Measurements from ENCODE around the gene DNM3.

DNM3 gene

GRCh38 chr1:172448995-172449584, 607.8 kb downstream of the DNM3 start:
- no peak for DNase-seq

DNA sequence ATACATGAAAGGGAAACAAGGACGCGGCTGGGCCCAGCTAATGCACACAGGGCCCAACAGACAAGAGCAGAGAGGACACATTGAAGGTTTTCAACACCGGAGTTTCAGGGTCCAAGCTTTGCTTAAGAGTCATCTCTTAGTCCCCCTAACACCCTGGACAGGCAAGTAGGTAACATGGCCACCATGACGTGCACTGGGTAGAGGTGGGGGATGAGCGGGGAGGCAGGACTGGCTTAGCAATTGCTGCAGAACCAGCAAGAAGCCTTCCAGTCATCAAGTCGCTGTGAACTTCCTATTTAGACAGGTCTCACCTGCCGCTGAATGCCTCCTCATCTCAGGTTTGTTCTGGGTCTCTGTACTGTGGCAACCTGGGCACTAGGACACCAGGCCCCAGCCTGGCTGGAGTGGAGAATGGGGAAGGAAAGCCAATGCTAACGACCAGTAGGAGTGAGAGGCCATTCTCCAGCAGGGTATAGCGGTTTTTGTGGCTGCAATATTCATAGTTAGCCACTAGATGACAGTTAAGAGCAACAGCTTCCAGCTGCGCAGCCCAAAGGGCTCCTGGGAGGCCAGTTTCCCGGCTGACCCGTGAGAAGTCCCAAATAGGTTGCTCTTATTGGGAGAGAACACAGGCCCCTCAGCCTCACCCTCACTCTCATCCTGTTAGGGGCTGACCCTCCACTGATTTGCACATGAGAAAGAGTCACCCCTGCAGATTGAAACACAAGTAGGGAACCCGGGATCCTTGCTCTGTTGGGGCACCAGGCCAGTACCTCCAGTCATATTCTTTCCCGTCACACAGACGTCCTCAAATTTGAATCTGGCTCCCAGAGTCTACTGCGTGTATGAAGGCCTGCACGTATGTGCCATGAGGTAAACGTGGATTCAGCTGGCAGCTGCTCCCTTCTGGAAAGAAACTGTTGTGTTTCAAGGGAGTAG, 608.6 kb downstream of the DNM3 start:
- peak; percentile 68 for DNase-seq

- no peak for DNase-seq
Measured at GRCh38 chr1:172450524-172450885, 609.2 kb downstream of the DNM3 start.

DNA sequence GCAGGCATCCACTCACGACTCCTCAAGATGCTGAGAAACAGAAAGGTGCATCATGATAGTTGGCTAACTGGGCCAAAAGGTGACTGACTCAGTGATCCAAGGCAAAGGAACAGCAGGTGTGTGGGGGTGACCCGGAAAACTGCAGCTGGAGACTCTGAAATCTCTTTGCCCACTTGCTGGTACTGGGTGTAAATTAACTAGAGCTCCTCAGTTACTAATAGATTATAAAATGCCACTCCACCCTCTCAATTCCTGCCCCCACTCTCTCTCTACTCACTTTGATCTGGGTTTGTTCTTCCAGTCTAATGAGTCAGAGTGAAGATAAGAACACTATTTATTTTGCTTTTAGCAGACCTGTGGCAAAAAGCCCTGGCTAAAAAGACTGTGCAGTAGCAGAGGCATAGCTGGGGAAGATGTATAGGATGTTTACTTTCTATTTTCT, 609.7 kb downstream of the DNM3 start:
- no peak for DNase-seq

- DNase-seq, result no peak
Measured at GRCh38 chr1:172452536-172453152, 611.3 kb downstream of the DNM3 start.

DNA sequence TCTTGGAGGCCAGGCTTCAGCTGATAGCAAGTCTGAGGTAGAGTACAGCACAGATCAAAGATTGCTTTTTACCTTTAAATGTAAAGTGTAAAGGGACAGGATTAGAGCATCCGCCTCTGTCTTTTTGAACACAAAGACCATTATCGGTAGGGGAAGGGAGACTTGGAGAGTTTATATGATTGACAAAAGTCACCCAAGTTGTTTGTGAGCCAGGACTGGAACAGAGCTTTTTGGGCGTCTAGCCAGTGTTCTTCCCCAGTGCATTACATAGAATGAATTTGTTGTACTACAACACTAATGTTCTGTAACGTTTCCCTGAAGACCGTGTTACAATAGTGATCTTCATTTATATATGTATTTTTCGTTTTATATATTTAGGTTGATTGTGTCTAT, 611.9 kb downstream of the DNM3 start:
- DNase-seq, result no peak

GRCh38 chr1:172453607-172454006, 612.3 kb downstream of the DNM3 start:
- no peak for DNase-seq

DNA sequence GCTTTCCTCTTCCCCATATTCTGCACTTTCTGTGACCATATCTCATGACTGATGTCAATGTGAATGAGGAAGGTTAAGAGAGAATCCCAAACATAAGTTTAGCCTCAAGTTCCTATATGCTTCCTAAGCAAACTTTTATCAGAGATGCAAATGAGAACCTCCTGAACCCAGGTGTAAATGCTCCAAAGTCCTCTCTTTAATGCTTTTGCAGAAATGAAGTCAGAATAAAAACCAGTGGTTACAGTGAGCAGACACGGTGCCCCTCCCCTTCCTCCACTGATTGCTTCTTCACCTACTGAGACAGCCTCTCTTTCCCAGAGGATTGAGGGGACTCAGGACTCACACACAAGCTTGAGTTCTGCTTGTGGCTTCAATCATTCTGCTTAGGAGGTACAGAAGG, 614.2 kb downstream of the DNM3 start:
- DNase-seq, result no peak

DNA sequence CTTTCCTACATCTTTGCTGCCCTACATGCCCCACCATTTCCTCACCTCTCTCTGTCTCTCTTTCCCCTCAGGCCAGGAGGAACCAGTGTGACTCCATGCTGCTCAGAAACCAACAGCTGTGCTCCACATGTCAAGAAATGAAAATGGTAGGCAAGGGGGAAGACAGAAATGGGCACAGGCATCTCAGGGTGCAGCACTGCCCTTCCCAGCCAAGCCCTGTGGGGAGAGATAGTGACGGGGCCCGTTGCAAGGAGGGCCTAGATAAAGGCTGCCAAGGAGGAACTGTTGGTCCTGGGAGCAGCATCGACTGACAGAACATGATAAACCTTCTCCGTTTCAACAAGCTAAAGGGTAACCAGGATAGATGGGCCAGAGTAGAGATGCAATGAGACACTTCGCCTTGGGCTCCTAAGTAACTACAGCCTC, 615.1 kb downstream of the DNM3 start:
- DNase-seq, result no peak

DNA sequence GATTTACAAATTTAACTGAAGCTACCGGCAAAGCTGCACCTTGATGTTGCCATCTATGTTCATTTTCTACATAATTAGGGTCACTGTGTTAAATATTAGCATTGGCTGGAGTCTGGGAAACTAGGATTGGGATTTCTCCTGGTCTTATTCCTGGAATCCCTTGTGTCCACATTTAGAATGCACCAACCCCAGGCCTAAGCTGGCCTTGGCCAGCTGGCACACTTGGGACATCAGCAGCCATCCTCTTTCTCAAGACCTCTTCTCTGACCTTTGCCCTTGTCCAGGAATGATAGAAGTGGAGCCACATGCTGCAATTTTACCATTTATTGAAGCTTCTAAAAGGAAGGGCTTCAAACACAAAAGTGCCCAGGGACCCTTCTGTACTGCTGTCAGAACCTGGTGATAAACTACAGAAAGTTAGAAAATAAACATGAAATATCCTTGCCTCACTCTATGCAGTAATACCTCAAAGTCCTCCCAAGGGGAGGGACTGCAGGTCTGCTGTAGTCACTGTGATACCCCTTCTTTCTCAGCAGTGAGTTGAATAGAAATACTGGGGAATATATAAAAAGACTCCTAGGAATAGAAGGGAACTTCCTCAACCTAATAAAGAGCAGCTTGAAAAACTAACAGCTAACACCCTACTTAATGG, 616.3 kb downstream of the DNM3 start:
- DNase-seq, result no peak

DNA sequence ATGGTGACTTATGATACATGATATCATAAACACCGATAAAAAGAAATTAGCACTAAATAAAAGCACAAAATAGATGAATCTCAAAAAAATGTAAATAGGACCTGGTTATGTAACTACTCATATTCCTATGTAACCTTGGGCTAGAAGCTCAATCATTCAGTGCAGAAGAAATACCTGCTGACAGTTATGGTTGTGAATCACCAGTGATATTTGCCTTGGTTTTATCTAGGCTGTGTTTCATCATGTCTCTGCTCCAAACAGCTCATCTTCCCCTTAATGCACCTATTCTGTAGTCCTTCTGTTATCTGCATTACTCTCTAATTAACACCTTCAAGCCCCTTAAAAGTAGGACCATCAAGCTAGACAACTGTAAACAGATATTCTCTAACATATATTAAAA, 618.9 kb downstream of the DNM3 start:
- no peak for DNase-seq

DNA sequence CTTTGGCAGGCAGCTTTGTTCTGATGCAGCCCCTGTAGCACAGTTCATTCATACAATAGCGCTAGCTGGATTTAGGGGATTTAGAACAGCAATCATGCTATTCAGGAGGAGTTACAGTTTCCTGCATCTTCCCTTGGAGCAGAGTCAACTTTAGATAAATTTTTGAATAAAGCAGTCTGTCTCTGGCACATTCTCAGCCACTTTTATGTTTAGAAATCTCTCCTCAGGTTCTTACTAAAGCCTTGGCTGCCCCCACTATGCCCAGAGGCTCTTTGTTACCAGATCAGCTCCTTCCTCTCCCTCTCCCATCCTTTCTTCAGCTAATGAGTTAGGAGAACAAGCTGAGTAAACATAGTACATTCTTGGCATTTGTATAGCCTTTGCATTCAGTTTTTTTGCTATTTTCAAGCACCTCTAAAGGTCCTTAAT, 619.6 kb downstream of the DNM3 start:
- DNase-seq, result no peak
